K562 (cell line): Measurements from ENCODE around the gene MN1. TPM values are rescaled to one million over a fixed set of nuclear protein-coding genes. Genes with fewer than 3 reads are reported as not detected.

Experiments
- ATAC-seq: fragments of 200-7000 bp; cut with Tn5 transposase; 3 replicates; pipeline ENCODE4 v1.9.1; 2020; ENCODE audit warnings: moderate library complexity
- BruUV-seq: library from RNA; stranded (reverse); fragments of 400-500 nt; replicated peaks from 2 replicates; lab custom pipeline; 2021; lab: Mats Ljungman, UMichigan
- CTCF ChIA-PET: fragments of 300-600 bp; formaldehyde crosslinking; extraction: SDS; loops from one replicate; lab custom pipeline; 2021; ENCODE audit warnings: low intra/inter-chr PET ratio; lab: Yijun Ruan, JAX
- POLR2A ChIA-PET: fragments of 300-600, 350-650 bp; sonication (Branson Sonifier 250); formaldehyde crosslinking; extraction: SDS; loops from one replicate; lab custom pipeline; 2021; ENCODE audit warnings: antibody characterized with exemption, inconsistent platforms; lab: Yijun Ruan, JAX
- DNase-seq, 4 experiments: peaks; one replicate each; pipeline versions ENCODE4 v3.0.0 to v3.0.0-alpha.2; 2011 to 2018; ENCODE audit warnings: low spot score in 3 of 4, mixed read lengths in 3 of 4; ENCODE audit errors: extremely low read depth in 1 of 4
- FAIRE-seq: peaks from 2 replicates; lab custom pipeline; 2011; peaks lifted over from hg19 to GRCh38; lab: Jason Lieb, UNC
- H2AFZ ChIP-seq: 2 replicates; pipeline ENCODE4 v1.6.0; 2011; ENCODE audit warnings: low read depth, low read length, control low read depth, inconsistent platforms
- H3K27ac ChIP-seq: fragments of 200-600 bp; 3 replicates; pipeline ENCODE4 v1.8.0; 2011; ENCODE audit warnings: low read depth, mild to moderate bottlenecking, control low read depth, inconsistent platforms, low read length, moderate library complexity, mixed read lengths; ENCODE audit errors: extremely low read depth
- H3K27me3 ChIP-seq, 2 experiments: fragments of 300-600 bp in 1 of 2; 2 replicates in 1 of 2; 3 replicates in 1 of 2; pipeline versions ENCODE4 v1.6.0 to v1.8.0; 2011; ENCODE audit warnings: inconsistent platforms in 2 of 2, low read length in 2 of 2, mild to moderate bottlenecking in 1 of 2, mixed read lengths in 1 of 2, moderate library complexity in 1 of 2; ENCODE audit not compliant: control insufficient read depth in 2 of 2, insufficient read depth in 2 of 2
- H3K36me3 ChIP-seq: fragments of 300-600 bp; 3 replicates; pipeline ENCODE4 v1.8.0; 2011; ENCODE audit warnings: mild to moderate bottlenecking, low read length, inconsistent platforms; ENCODE audit not compliant: control insufficient read depth, insufficient read depth
- H3K4me1 ChIP-seq, 2 experiments: fragments of 200-600 bp in 1 of 2; replicated peaks in 1 of 2; 2 replicates in 1 of 2; 3 replicates in 1 of 2; pipeline versions ENCODE4 v1.5.1 to v1.8.0; 2011; ENCODE audit warnings: inconsistent platforms in 2 of 2, low read length in 2 of 2, mild to moderate bottlenecking in 1 of 2, mixed read lengths in 1 of 2, moderate library complexity in 1 of 2; ENCODE audit not compliant: control insufficient read depth in 2 of 2, insufficient read depth in 2 of 2
- H3K4me2 ChIP-seq: 2 replicates; pipeline ENCODE4 v1.6.1; 2011; ENCODE audit warnings: low read length, control low read depth, inconsistent platforms, mixed read lengths; ENCODE audit not compliant: insufficient read depth
- H3K4me3 ChIP-seq: fragments of 200-600 bp; sonication (generic), shearing (Covaris generic); 2 replicates; pipeline ENCODE4 v1.5.1; 2016; ENCODE audit warnings: control low read depth, inconsistent platforms
- H3K79me2 ChIP-seq: fragments of 200-600 bp; 3 replicates; pipeline ENCODE4 v1.8.0; 2011; ENCODE audit warnings: low read length, inconsistent platforms; ENCODE audit not compliant: control insufficient read depth, insufficient read depth
- H3K9ac ChIP-seq, 2 experiments: 2 replicates each; pipeline versions ENCODE4 v1.6.0 to v1.6.1; 2011; ENCODE audit warnings: low read depth in 2 of 2, low read length in 2 of 2, control low read depth in 1 of 2, inconsistent platforms in 1 of 2, mild to moderate bottlenecking in 1 of 2, mixed read lengths in 1 of 2; ENCODE audit not compliant: insufficient read depth in 1 of 2
- H3K9me1 ChIP-seq: one replicate; pipeline ENCODE4 v1.6.0; 2011; ENCODE audit warnings: inconsistent platforms, mild to moderate bottlenecking, low read length, moderate library complexity; ENCODE audit not compliant: control insufficient read depth, insufficient read depth
- H3K9me3 ChIP-seq: replicated peaks from 2 replicates; pipeline ENCODE4 v1.5.1; 2011; ENCODE audit warnings: low read depth, low read length, inconsistent platforms; ENCODE audit not compliant: control insufficient read depth, insufficient read depth
- H4K20me1 ChIP-seq: replicated peaks from 2 replicates; pipeline ENCODE4 v1.6.1; 2011; ENCODE audit warnings: low read length, inconsistent platforms, mixed read lengths; ENCODE audit not compliant: control insufficient read depth, insufficient read depth
- CTCF ChIP-seq, 3 experiments: IDR thresholded peaks in 2 of 3; conservative IDR thresholded peaks in 1 of 3; 2 replicates each; pipeline ENCODE4 v1.5.1; 2011 to 2012; ENCODE audit warnings: low read length in 3 of 3, mild to moderate bottlenecking in 3 of 3, control low read depth in 2 of 3, improper control_type of control experiment in 1 of 3, inconsistent platforms in 1 of 3, low read depth in 1 of 3, mixed read lengths in 1 of 3, moderate library complexity in 1 of 3; ENCODE audit not compliant: insufficient read depth in 2 of 3
- ERF ChIP-seq: fragments of 450-650 bp; formaldehyde crosslinking; IDR thresholded peaks from 2 replicates; pipeline ENCODE4 v1.4.0; 2020; ENCODE audit warnings: mild to moderate bottlenecking, mixed read lengths
- WGBS: fragments of 100-300 bp; shearing (Covaris generic); methylation state at CpG from one replicate; pipeline ENCODE4 v1.1.6; 2016; ENCODE audit warnings: low coverage, mixed read lengths; ENCODE audit not compliant: insufficient coverage; ENCODE audit errors: missing lambda C conversion rate; 5-methylcytosine and 5-hydroxymethylcytosine counted together
- in situ Hi-C: fragments of 300-500 bp; cut with MboI; formaldehyde crosslinking; loops from 4 replicates; pipeline ENCODE4 v1.15.0; 2018; ENCODE audit warnings: inconsistent platforms, mixed read lengths
- intact Hi-C: fragments of 100-400 bp; cut with micrococcal nuclease; formaldehyde crosslinking; loops from 2 replicates; pipeline ENCODE4 v1.14.2; 2022
- polyA plus RNA-seq, 8 experiments: library from polyadenylated mRNA; depleted of rRNA in 4 of 8; stranded (reverse) in 5 of 8; unstranded in 3 of 8; fragments of >200 nt; fragmentation: Nextera tagmentation in 2 of 8; fragmentation: Illumina TruSeq in 1 of 8; extraction: Ambion mirVana in 2 of 8; extraction: Trizol in 1 of 8; gene quantifications; 2 replicates each; pipeline versions ENCODE4 v1.2.1 to v1.2.3, GENCODE V29; 2011 to 2014; ENCODE audit warnings: inconsistent platforms in 1 of 8, missing spikeins in 1 of 8
- total RNA-seq, 7 experiments: library from RNA; depleted of rRNA in 6 of 7; stranded (reverse); fragments of >200 nt in 6 of 7; fragmentation: Illumina TruSeq in 2 of 7; extraction: Trizol in 2 of 7; gene quantifications; 2 replicates each; pipeline versions ENCODE4 v1.2.1 to v1.2.3, GENCODE V29; 2011 to 2021; ENCODE audit warnings: low replicate concordance in 1 of 7

The MN1 gene
- total and polyA plus RNA-seq, 9 of the 15 experiments (the other 6 are each of a cell fraction or from before 2014, with no cell fraction given), result under 0.01 to 0.05 (median 0.03) TPM; not detected in 5

- ChIA-PET CTCF (no interaction called here), POLR2A (no interaction called here)
- Histone ChIP-seq H3K4me2 (no peak overlapping the region), H3K4me3 (no peak overlapping the region), H4K20me1 (no peaks in the 10 kb centered on the region), H3K27me3 (peaks cover 7 to 44% of the 10 kb centered on the region in 2 experiments; a peak in 4 of 5 replicates), H3K36me3 (no peaks in the 10 kb centered on the region), H3K27ac (no peak overlapping the region), H2AFZ (no peak overlapping the region), H3K4me1 (no peaks in the 10 kb centered on the region; a peak in 1 of 5 replicates), H3K9me3 (no peaks in the 10 kb centered on the region), H3K9me1 (no peaks in the 10 kb centered on the region), H3K9ac (no peak overlapping the region), H3K79me2 (no peaks in the 10 kb centered on the region)
- WGBS, result 29% methylated on average over 9 of the region's 13 CpGs
- in situ Hi-C loops, result no loop called here
- peak; percentile 42 to 60 (median 52) for TF ChIP-seq CTCF (IDR thresholded peaks at IDR 0.05 in 2 of 3, conservative IDR thresholded peaks at IDR 0.05 in 1 of 3; ENCODE audit: insufficient read depth in 2 of 3, low read depth in 1 of 3, low read length in 3 of 3)
- TF ChIP-seq ERF (CRISPR knock-in tag), result no peak
- no TSS peak for BruUV-seq
- peak; percentile 46 to 70 (median 64) for DNase-seq
- FAIRE-seq, result no peak
- peak; percentile 76 for ATAC-seq
- intact Hi-C loops, result no loop called here
Observed at GRCh38 chr22:27747396-27748221, 53.9 kb downstream of the MN1 start.
